ENCODE data around the gene FARS2.
A peak's percentile ranks its signal among the peaks of the same experiment; 100 is the strongest.

DNA sequence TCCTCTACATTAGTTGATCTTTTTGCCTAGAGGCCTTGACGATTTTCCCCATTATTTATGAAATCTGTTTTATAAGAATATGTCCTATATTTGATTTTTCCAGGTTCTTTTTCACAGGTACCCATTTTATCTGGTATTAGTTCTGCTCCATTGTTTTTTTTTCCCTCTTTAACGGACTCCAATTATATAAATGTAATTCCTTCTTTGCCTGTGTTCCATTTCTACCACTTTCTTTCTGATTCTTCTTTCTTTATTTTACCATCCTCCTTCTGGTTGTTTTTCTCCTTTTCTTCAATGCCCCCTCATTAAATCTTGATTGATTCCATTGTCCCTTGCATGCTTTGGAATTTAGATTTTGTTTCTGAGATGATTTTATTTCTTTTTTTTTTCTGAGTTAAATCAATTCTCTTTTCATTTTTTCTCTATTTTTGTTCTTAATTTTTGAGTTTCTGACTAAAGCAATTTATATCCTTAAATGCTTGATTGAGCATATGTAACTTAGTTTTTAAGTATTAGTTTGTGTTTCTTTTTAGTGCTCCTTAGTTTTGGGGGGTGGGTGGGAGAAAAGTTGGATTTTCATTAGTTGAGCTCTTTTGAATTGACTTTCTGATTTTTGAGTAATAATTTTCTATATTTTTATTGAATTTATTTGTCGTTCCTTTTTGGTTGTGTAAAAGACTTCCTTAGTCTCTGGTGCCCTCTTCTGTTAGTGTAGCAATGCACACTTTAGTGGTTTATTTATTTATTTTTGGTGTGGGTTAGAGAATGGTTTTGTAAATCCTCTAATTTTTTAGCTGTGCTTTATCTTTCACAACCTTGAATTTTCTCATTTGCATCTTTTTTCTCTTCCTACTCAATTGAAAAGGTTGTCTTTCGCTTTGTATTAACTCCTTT is 140.8 kb downstream of the FARS2 start:
- TF ChIP-seq CTCF (IDR thresholded peaks at IDR 0.05), result 0 out of 3 replicates have a peak, but pooled peaks have one; percentile 9
- TF ChIP-seq CHD2 (IDR thresholded peaks at IDR 0.05; ENCODE audit: low read length, partially characterized antibody), result no peak
- TF ChIP-seq POLR2A (IDR thresholded peaks at IDR 0.05; ENCODE audit: low read length), result no peak
- no peak for TF ChIP-seq RCOR1 (IDR thresholded peaks at IDR 0.05; ENCODE audit: low read depth, low read length)

All from A549 (cell line).